ENCODE data around the gene ZNF408. TPM values are rescaled to one million over a fixed set of nuclear protein-coding genes. Genes with fewer than 3 reads are reported as not detected.
A peak's percentile ranks its signal among the peaks of the same experiment; 100 is the strongest.
"Not testable (repeated sequence)": the region's sequence is repeated elsewhere in the genome, so short reads cannot be mapped to it uniquely, and the experiment has no call there.

ZNF408 gene
- total and polyA plus RNA-seq, 4 donors, result 3.0 to 13.3 (median 9.9) TPM

- DNase-seq; H3K27me3 ChIP-seq (ENCODE audit: control insufficient read depth in 1 of 2, insufficient read depth in 2 of 2, low read length in 1 of 2); ATAC-seq (ENCODE audit: low FRiP score); H3K9me3 ChIP-seq (ENCODE audit: control insufficient read depth, low read length); H3K4me3 ChIP-seq (ENCODE audit: low read length in 2 of 2); H3K36me3 ChIP-seq (ENCODE audit: control insufficient read depth in 1 of 2, insufficient read depth in 2 of 2, low read length in 1 of 2); intact Hi-C loops (cut with DNase I); H3K27ac ChIP-seq (ENCODE audit: low read depth in 1 of 2, low read length in 2 of 2); H3K4me1 ChIP-seq (ENCODE audit: control insufficient read depth in 1 of 2, insufficient read depth in 2 of 2, low read length in 2 of 2): not testable (repeated sequence)
- WGBS, 2 donors, result 89 to 91% methylated on average over 2 of the region's 2 CpGs
Measured at GRCh38 chr11:46717825-46718154, 17.0 kb downstream of the ZNF408 start.

- ATAC-seq (ENCODE audit: low FRiP score), result no peak
- no peak for DNase-seq
- Histone ChIP-seq H3K27me3 (ENCODE audit: control insufficient read depth in 1 of 2, insufficient read depth in 2 of 2, low read length in 1 of 2) (no peaks in the 10 kb centered on the region), H3K9me3 (ENCODE audit: control insufficient read depth, low read length) (no peaks in the 10 kb centered on the region), H3K4me1 (ENCODE audit: control insufficient read depth in 1 of 2, insufficient read depth in 2 of 2, low read length in 2 of 2) (peaks cover under 1 to 2% of the 10 kb centered on the region in 2 donors), H3K27ac (ENCODE audit: low read depth in 1 of 2, low read length in 2 of 2) (no peak overlapping the region), H3K4me3 (ENCODE audit: low read length in 2 of 2) (no peak overlapping the region), H3K36me3 (ENCODE audit: control insufficient read depth in 1 of 2, insufficient read depth in 2 of 2, low read length in 1 of 2) (no peaks in the 10 kb centered on the region)
- WGBS, 2 donors, result 71 to 80% methylated on average over 11 of the region's 11 CpGs
- intact Hi-C loops (cut with DNase I), result no loop called here
Measured at GRCh38 chr11:46718155-46719019, 17.6 kb downstream of the ZNF408 start.

GRCh38 chr11:46719048-46719542, 18.3 kb downstream of the ZNF408 start, which contains the start of gene F2:
Gene F2, plus strand, starts transcription at chr11:46719213. Its CDS starts 23 bp downstream, at chr11:46719236.
- intact Hi-C loops (cut with DNase I), result no loop called here
- Histone ChIP-seq H3K4me3 (ENCODE audit: low read length in 2 of 2) (no peak within 1 kb of the TSS), H3K36me3 (ENCODE audit: control insufficient read depth in 1 of 2, insufficient read depth in 2 of 2, low read length in 1 of 2) (no peaks in the 10 kb centered on the region), H3K27me3 (ENCODE audit: control insufficient read depth in 1 of 2, insufficient read depth in 2 of 2, low read length in 1 of 2) (no peaks in the 10 kb centered on the region), H3K4me1 (ENCODE audit: control insufficient read depth in 1 of 2, insufficient read depth in 2 of 2, low read length in 2 of 2) (no peaks in the 10 kb centered on the region), H3K9me3 (ENCODE audit: control insufficient read depth, low read length) (no peaks in the 10 kb centered on the region), H3K27ac (ENCODE audit: low read depth in 1 of 2, low read length in 2 of 2) (no peak within 1 kb of the TSS)
- no peak for DNase-seq
- no peak for ATAC-seq (ENCODE audit: low FRiP score)
- WGBS, 2 donors, result 85% methylated on average over 7 of the region's 7 CpGs

GRCh38 chr11:46719543-46720218, 18.9 kb downstream of the ZNF408 start:
- WGBS, 2 donors, result 91 to 92% methylated on average over 25 of the region's 25 CpGs
- Histone ChIP-seq H3K4me3 (ENCODE audit: low read length in 2 of 2) (no peak overlapping the region), H3K4me1 (ENCODE audit: control insufficient read depth in 1 of 2, insufficient read depth in 2 of 2, low read length in 2 of 2) (no peaks in the 10 kb centered on the region), H3K9me3 (ENCODE audit: control insufficient read depth, low read length) (no peaks in the 10 kb centered on the region), H3K36me3 (ENCODE audit: control insufficient read depth in 1 of 2, insufficient read depth in 2 of 2, low read length in 1 of 2) (no peaks in the 10 kb centered on the region), H3K27me3 (ENCODE audit: control insufficient read depth in 1 of 2, insufficient read depth in 2 of 2, low read length in 1 of 2) (no peaks in the 10 kb centered on the region), H3K27ac (ENCODE audit: low read depth in 1 of 2, low read length in 2 of 2) (no peak overlapping the region)
- ATAC-seq (ENCODE audit: low FRiP score) (peak; percentile 13), DNase-seq (no peak)
- intact Hi-C loops (cut with DNase I), result no loop called here

- ATAC-seq (ENCODE audit: low FRiP score) (no peak), DNase-seq (no peak)
- no peaks in the 10 kb centered on the region for H3K36me3 ChIP-seq (ENCODE audit: control insufficient read depth in 1 of 2, insufficient read depth in 2 of 2, low read length in 1 of 2)
- H3K9me3 ChIP-seq (ENCODE audit: control insufficient read depth, low read length), result no peaks in the 10 kb centered on the region
- H3K4me1 ChIP-seq (ENCODE audit: control insufficient read depth in 1 of 2, insufficient read depth in 2 of 2, low read length in 2 of 2), result no peaks in the 10 kb centered on the region
- no peak overlapping the region for H3K4me3 ChIP-seq (ENCODE audit: low read length in 2 of 2)
- WGBS, 2 donors, result 81 to 84% methylated on average over 6 of the region's 6 CpGs
- H3K27me3 ChIP-seq (ENCODE audit: control insufficient read depth in 1 of 2, insufficient read depth in 2 of 2, low read length in 1 of 2), result no peaks in the 10 kb centered on the region
- no peak overlapping the region for H3K27ac ChIP-seq (ENCODE audit: low read depth in 1 of 2, low read length in 2 of 2)
- intact Hi-C loops (cut with DNase I), result no loop called here
Measured at GRCh38 chr11:46721286-46721685, 20.5 kb downstream of the ZNF408 start.

GRCh38 chr11:46722566-46723358, 21.9 kb downstream of the ZNF408 start:
- intact Hi-C loops (cut with DNase I), result no loop called here

GRCh38 chr11:46723359-46723680, 22.5 kb downstream of the ZNF408 start:
- no peaks in the 10 kb centered on the region for H3K9me3 ChIP-seq (ENCODE audit: control insufficient read depth, low read length)
- no peak for ATAC-seq (ENCODE audit: low FRiP score)

More at GRCh38 chr11:46722566-46723358, 21.9 kb downstream of the ZNF408 start:
- Histone ChIP-seq H3K4me1 (ENCODE audit: control insufficient read depth in 1 of 2, insufficient read depth in 2 of 2, low read length in 2 of 2) (no peaks in the 10 kb centered on the region), H3K27ac (ENCODE audit: low read depth in 1 of 2, low read length in 2 of 2) (no peak overlapping the region), H3K27me3 (ENCODE audit: control insufficient read depth in 1 of 2, insufficient read depth in 2 of 2, low read length in 1 of 2) (no peaks in the 10 kb centered on the region), H3K9me3 (ENCODE audit: control insufficient read depth, low read length) (no peaks in the 10 kb centered on the region), H3K36me3 (ENCODE audit: control insufficient read depth in 1 of 2, insufficient read depth in 2 of 2, low read length in 1 of 2) (no peaks in the 10 kb centered on the region), H3K4me3 (ENCODE audit: low read length in 2 of 2) (no peak overlapping the region)
- DNase-seq (no peak), ATAC-seq (ENCODE audit: low FRiP score) (no peak)
- WGBS, 2 donors, result 93 to 95% methylated on average over 11 of the region's 11 CpGs

GRCh38 chr11:46724088-46724487, 23.3 kb downstream of the ZNF408 start:
- H3K36me3 ChIP-seq (ENCODE audit: control insufficient read depth in 1 of 2, insufficient read depth in 2 of 2, low read length in 1 of 2), result no peaks in the 10 kb centered on the region
- 63 to 65% methylated on average over 8 of the region's 8 CpGs for WGBS, 2 donors
- no peak overlapping the region for H3K27ac ChIP-seq (ENCODE audit: low read depth in 1 of 2, low read length in 2 of 2)
- no peaks in the 10 kb centered on the region for H3K4me1 ChIP-seq (ENCODE audit: control insufficient read depth in 1 of 2, insufficient read depth in 2 of 2, low read length in 2 of 2)
- intact Hi-C loops (cut with DNase I), result no loop called here
- H3K4me3 ChIP-seq (ENCODE audit: low read length in 2 of 2), result no peak overlapping the region
- H3K9me3 ChIP-seq (ENCODE audit: control insufficient read depth, low read length), result no peaks in the 10 kb centered on the region
- DNase-seq, result no peak
- ATAC-seq (ENCODE audit: low FRiP score), result no peak
- H3K27me3 ChIP-seq (ENCODE audit: control insufficient read depth in 1 of 2, insufficient read depth in 2 of 2, low read length in 1 of 2), result no peaks in the 10 kb centered on the region

More at GRCh38 chr11:46723359-46723680, 22.5 kb downstream of the ZNF408 start:
- no peak overlapping the region for H3K27ac ChIP-seq (ENCODE audit: low read depth in 1 of 2, low read length in 2 of 2)
- H3K4me3 ChIP-seq (ENCODE audit: low read length in 2 of 2), result no peak overlapping the region
- DNase-seq, result no peak
- no peaks in the 10 kb centered on the region for H3K4me1 ChIP-seq (ENCODE audit: control insufficient read depth in 1 of 2, insufficient read depth in 2 of 2, low read length in 2 of 2)
- intact Hi-C loops (cut with DNase I), result no loop called here
- WGBS, 2 donors, result 88 to 90% methylated on average over 8 of the region's 8 CpGs
- no peaks in the 10 kb centered on the region for H3K27me3 ChIP-seq (ENCODE audit: control insufficient read depth in 1 of 2, insufficient read depth in 2 of 2, low read length in 1 of 2)
- no peaks in the 10 kb centered on the region for H3K36me3 ChIP-seq (ENCODE audit: control insufficient read depth in 1 of 2, insufficient read depth in 2 of 2, low read length in 1 of 2)

Data from aorta (tissue), 5 donors.